ENCODE data around the gene TMPRSS9. TPM values are rescaled to one million over a fixed set of nuclear protein-coding genes. Genes with fewer than 3 reads are reported as not detected.

Gene TMPRSS9
- total RNA-seq, 2 donors from 2014 or later = not detected

- TF ChIP-seq, protein P1, sequence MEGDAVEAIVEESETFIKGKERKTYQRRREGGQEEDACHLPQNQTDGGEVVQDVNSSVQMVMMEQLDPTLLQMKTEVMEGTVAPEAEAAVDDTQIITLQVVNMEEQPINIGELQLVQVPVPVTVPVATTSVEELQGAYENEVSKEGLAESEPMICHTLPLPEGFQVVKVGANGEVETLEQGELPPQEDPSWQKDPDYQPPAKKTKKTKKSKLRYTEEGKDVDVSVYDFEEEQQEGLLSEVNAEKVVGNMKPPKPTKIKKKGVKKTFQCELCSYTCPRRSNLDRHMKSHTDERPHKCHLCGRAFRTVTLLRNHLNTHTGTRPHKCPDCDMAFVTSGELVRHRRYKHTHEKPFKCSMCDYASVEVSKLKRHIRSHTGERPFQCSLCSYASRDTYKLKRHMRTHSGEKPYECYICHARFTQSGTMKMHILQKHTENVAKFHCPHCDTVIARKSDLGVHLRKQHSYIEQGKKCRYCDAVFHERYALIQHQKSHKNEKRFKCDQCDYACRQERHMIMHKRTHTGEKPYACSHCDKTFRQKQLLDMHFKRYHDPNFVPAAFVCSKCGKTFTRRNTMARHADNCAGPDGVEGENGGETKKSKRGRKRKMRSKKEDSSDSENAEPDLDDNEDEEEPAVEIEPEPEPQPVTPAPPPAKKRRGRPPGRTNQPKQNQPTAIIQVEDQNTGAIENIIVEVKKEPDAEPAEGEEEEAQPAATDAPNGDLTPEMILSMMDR (IDR thresholded peaks at IDR 0.05) = no peak
- Histone ChIP-seq H3K27ac (no peak overlapping the region), H3K4me3 (no peak overlapping the region), H3K27me3 (no peaks in the 10 kb centered on the region), H3K4me1 (no peaks in the 10 kb centered on the region), H3K36me3 (no peaks in the 10 kb centered on the region), H3K9me3 (peaks cover 0 to 4% of the 10 kb centered on the region in 2 donors)
- DNase-seq (ENCODE audit: low spot score) = no peak
Measured at GRCh38 chr19:2375353-2376121, 15.5 kb downstream of the TMPRSS9 start.

- H3K4me3 ChIP-seq = no peak overlapping the region
- no peaks in the 10 kb centered on the region for H3K4me1 ChIP-seq
- no peak for DNase-seq (ENCODE audit: low spot score)
- peaks cover 0 to 10% of the 10 kb centered on the region in 2 donors for H3K9me3 ChIP-seq
- TF ChIP-seq, protein P1 (IDR thresholded peaks at IDR 0.05) = no peak
- no peak overlapping the region for H3K27ac ChIP-seq
- H3K36me3 ChIP-seq = no peaks in the 10 kb centered on the region
- H3K27me3 ChIP-seq = no peaks in the 10 kb centered on the region
Measured at GRCh38 chr19:2376784-2377519, 16.9 kb downstream of the TMPRSS9 start.

DNA sequence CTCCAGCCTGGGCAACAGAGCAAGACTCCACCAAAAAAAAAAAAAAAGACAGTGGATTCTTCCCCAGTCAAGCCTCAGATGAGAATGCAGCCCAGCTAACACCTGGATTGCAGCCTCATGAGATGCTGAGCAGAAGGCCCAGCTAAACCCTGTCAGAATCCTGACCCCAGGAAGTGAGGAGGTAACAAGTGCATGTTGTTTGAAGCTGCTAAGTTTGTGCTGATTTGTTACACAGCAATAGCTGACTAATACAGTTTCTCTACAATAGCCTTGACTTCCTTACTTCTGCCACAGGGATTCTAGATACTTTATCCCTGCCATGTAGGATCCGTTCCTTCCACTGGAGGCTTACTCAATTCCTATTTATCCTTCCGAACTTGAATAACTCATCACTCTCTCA, 20.5 kb downstream of the TMPRSS9 start:
- peaks cover 0 to 10% of the 10 kb centered on the region in 2 donors for H3K9me3 ChIP-seq
- H3K27ac ChIP-seq = no peak overlapping the region
- no peak for DNase-seq (ENCODE audit: low spot score)
- no peaks in the 10 kb centered on the region for H3K27me3 ChIP-seq
- H3K36me3 ChIP-seq = no peaks in the 10 kb centered on the region
- TF ChIP-seq, protein P1 (IDR thresholded peaks at IDR 0.05) = no peak
- H3K4me1 ChIP-seq = peaks cover 0 to 4% of the 10 kb centered on the region in 2 donors
- no peak overlapping the region for H3K4me3 ChIP-seq

DNA sequence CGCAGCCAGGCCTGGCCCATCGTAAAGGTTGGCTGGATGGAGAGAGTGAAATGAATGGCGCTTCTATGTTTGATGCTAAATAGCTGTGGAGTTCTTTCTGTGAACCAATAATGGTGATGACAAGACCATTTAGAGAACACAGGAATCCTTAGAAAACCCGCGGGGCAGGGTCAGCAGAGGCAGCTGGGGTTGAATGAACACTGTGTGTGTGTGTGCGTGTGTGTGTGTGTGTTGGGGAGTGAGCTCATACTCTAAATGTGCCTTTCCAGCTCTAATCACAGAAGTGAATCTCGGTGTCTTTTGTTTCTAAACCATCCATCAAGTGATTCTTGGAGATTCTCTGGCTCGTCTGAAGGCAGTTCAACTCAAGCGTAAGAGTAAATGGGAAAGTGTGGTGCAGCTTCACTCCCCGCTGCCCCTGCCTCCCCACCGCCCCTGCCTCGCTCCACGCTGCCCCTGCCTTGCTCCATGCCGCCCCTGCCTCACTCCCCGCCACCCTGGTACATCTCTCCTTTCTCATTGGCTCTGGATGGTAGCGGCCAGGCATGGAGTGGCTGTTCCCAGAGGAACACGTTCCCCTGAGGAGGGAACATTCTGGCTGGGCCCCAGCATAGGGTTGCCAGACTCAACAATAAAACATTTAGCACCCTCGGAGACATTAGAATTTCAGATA, 21.2 kb downstream of the TMPRSS9 start:
- Histone ChIP-seq H3K27ac (no peak overlapping the region), H3K27me3 (no peaks in the 10 kb centered on the region), H3K9me3 (peaks cover 0 to 10% of the 10 kb centered on the region in 2 donors), H3K36me3 (no peaks in the 10 kb centered on the region), H3K4me3 (no peak overlapping the region), H3K4me1 (peaks cover 0 to 4% of the 10 kb centered on the region in 2 donors)
- DNase-seq (ENCODE audit: low spot score) = no peak
- TF ChIP-seq, protein P1 (IDR thresholded peaks at IDR 0.05) = no peak

GRCh38 chr19:2382530-2383222, 22.6 kb downstream of the TMPRSS9 start:
- Histone ChIP-seq H3K4me1 (peaks cover 0 to 4% of the 10 kb centered on the region in 2 donors), H3K27me3 (no peaks in the 10 kb centered on the region), H3K9me3 (peaks cover 0 to 10% of the 10 kb centered on the region in 2 donors), H3K4me3 (no peak overlapping the region), H3K36me3 (no peaks in the 10 kb centered on the region), H3K27ac (no peak overlapping the region)
- no peak for DNase-seq (ENCODE audit: low spot score)
- TF ChIP-seq, protein P1 (IDR thresholded peaks at IDR 0.05) = no peak
